Activated CD4-positive, alpha-beta memory T cell treated with anti-CD3 and anti-CD28 coated beads for 36 hours (primary cell): Measurements from ENCODE around the gene PRTN3. TPM values are rescaled to one million over a fixed set of nuclear protein-coding genes. Genes with fewer than 3 reads are reported as not detected.

ENCODE experiments used
- CTCF ChIA-PET: fragments of 350-600 bp; sonication (Branson Sonifier 250); formaldehyde crosslinking; loops from one replicate; lab custom pipeline; 2021; ENCODE audit warnings: antibody characterized with exemption, inconsistent platforms; lab: Charles Lee
- POLR2A ChIA-PET: fragments of 350-600 bp; sonication (Branson Sonifier 250); formaldehyde crosslinking; loops from one replicate; lab custom pipeline; 2021; ENCODE audit warnings: antibody characterized with exemption; lab: Charles Lee
- DNase-seq: peaks from one replicate; pipeline ENCODE4 v3.0.0-alpha.2; 2020
- H3K27ac Mint-ChIP-seq: one replicate; pipeline ENCODE4 v1.8.0; 2021; ENCODE audit warnings: mixed read lengths
- H3K27me3 Mint-ChIP-seq: one replicate; pipeline ENCODE4 v1.8.0; 2021; ENCODE audit warnings: mixed read lengths
- H3K36me3 Mint-ChIP-seq: one replicate; pipeline ENCODE4 v1.8.0; 2021; ENCODE audit warnings: mixed read lengths
- H3K4me1 Mint-ChIP-seq: one replicate; pipeline ENCODE4 v1.8.0; 2021; ENCODE audit warnings: low read depth, mixed read lengths
- H3K4me3 Mint-ChIP-seq: one replicate; pipeline ENCODE4 v1.8.0; 2021; ENCODE audit warnings: mild to moderate bottlenecking, mixed read lengths
- H3K9me3 Mint-ChIP-seq: one replicate; pipeline ENCODE4 v1.8.0; 2021; ENCODE audit warnings: mixed read lengths
- intact Hi-C: fragments of 100-400 bp; cut with micrococcal nuclease; formaldehyde crosslinking; loops from one replicate; pipeline ENCODE4 v1.15.1; 2023
- total RNA-seq, 2 experiments: library from RNA; stranded (reverse); gene quantifications; one replicate each; pipeline ENCODE4 v1.2.3, GENCODE V29; 2021

Gene PRTN3
- total RNA-seq, 2 experiments from 2014 or later: not detected

- ChIA-PET CTCF (interaction anchor here (1.0 to 2.3 kb wide), 6 partner anchors 8 to 147 kb away, joined by 3 to 11 read pairs (median 4); partner anchors contain the start of genes MED16, RNU6-9 and WDR18), POLR2A (no interaction called here)
- intact Hi-C loops: no loop called here
- H3K36me3 Mint-ChIP-seq: no peaks in the 10 kb centered on the region
- no peak for DNase-seq
- H3K9me3 Mint-ChIP-seq: no peaks in the 10 kb centered on the region
- H3K4me3 Mint-ChIP-seq: no peak overlapping the region
- H3K27ac Mint-ChIP-seq: no peak overlapping the region
- no peaks in the 10 kb centered on the region for H3K4me1 Mint-ChIP-seq
- H3K27me3 Mint-ChIP-seq: peaks cover 15% of the 10 kb centered on the region
Observed at GRCh38 chr19:855566-856120, 14.8 kb downstream of the PRTN3 start.

GRCh38 chr19:858284-858683 is 17.5 kb downstream of the PRTN3 start:
- no peaks in the 10 kb centered on the region for H3K9me3 Mint-ChIP-seq
- intact Hi-C loops: no loop called here
- no peaks in the 10 kb centered on the region for H3K36me3 Mint-ChIP-seq
- CTCF ChIA-PET: interaction anchor here (0.6 to 2.0 kb wide), 3 partner anchors 89 to 159 kb away, joined by 3 to 10 read pairs (median 5); partner anchors contain the start of gene WDR18
- POLR2A ChIA-PET: no interaction called here
- H3K27ac Mint-ChIP-seq: no peak overlapping the region
- peaks cover 8% of the 10 kb centered on the region for H3K4me1 Mint-ChIP-seq
- no peak for DNase-seq
- H3K27me3 Mint-ChIP-seq: peaks cover 8% of the 10 kb centered on the region
- no peak overlapping the region for H3K4me3 Mint-ChIP-seq

- intact Hi-C loops: no loop called here
- no peak within 1 kb of the TSS for H3K4me3 Mint-ChIP-seq
- ChIA-PET CTCF (interaction anchor here (0.6 to 2.0 kb wide), 6 partner anchors 62 to 160 kb away, joined by 3 to 10 read pairs (median 4); partner anchors contain the start of gene WDR18), POLR2A (no interaction called here)
- no peak within 1 kb of the TSS for H3K27ac Mint-ChIP-seq
- no peaks in the 10 kb centered on the region for H3K9me3 Mint-ChIP-seq
- peaks cover 8% of the 10 kb centered on the region for H3K27me3 Mint-ChIP-seq
- peaks cover 14% of the 10 kb centered on the region for H3K4me1 Mint-ChIP-seq
- no peak for DNase-seq
- H3K36me3 Mint-ChIP-seq: no peaks in the 10 kb centered on the region
Observed at GRCh38 chr19:858868-859843, 18.4 kb downstream of the PRTN3 start, which contains the start of gene CFD. Gene CFD (plus strand): TSS chr19:859664. CDS start chr19:859690, 26 bp downstream.

- Mint-ChIP-seq H3K36me3 (no peaks in the 10 kb centered on the region), H3K27me3 (peaks cover 8% of the 10 kb centered on the region), H3K4me1 (peaks cover 14% of the 10 kb centered on the region), H3K27ac (no peak overlapping the region), H3K9me3 (no peaks in the 10 kb centered on the region), H3K4me3 (no peak overlapping the region)
- ChIA-PET POLR2A (no interaction called here), CTCF (interaction anchor here (1.4 kb wide), 1 partner anchor 122 kb away, joined by 4 read pairs; the partner anchor contains the start of gene WDR18)
- intact Hi-C loops: loop anchor here (5.0 kb wide), 1 partner anchor 121 kb away; the partner anchor contains the start of gene WDR18
- no peak for DNase-seq
Observed at GRCh38 chr19:861141-861755, 20.4 kb downstream of the PRTN3 start.

- Mint-ChIP-seq H3K4me3 (no peak overlapping the region), H3K4me1 (peaks cover 14% of the 10 kb centered on the region), H3K36me3 (no peaks in the 10 kb centered on the region), H3K27me3 (peaks cover 8% of the 10 kb centered on the region), H3K9me3 (no peaks in the 10 kb centered on the region), H3K27ac (no peak overlapping the region)
- ChIA-PET CTCF (interaction anchor here (3.4 kb wide), 1 partner anchor 58 kb away, joined by 33 read pairs; no protein-coding TSS in a partner anchor), POLR2A (no interaction called here)
- intact Hi-C loops: loop anchor here (1.0 to 5.0 kb wide), 4 partner anchors 58 to 120 kb away; partner anchors contain the start of genes PTBP1 and WDR18
- peak; percentile 84 for DNase-seq
Observed at GRCh38 chr19:861756-862580, 21.2 kb downstream of the PRTN3 start.

- intact Hi-C loops: loop anchor here (1.0 to 5.0 kb wide), 4 partner anchors 58 to 120 kb away; partner anchors contain the start of genes PTBP1 and WDR18
- H3K36me3 Mint-ChIP-seq: peaks cover 4% of the 10 kb centered on the region
- peak; percentile 88 for DNase-seq
- CTCF ChIA-PET: interaction anchor here (0.8 to 3.4 kb wide), 12 partner anchors 8 to 135 kb away, joined by 3 to 33 read pairs (median 7); partner anchors contain the start of genes MED16, R3HDM4, RNU6-9 and WDR18
- H3K4me3 Mint-ChIP-seq: peak overlapping the region; percentile 33
- peaks cover 8% of the 10 kb centered on the region for H3K27me3 Mint-ChIP-seq
- H3K27ac Mint-ChIP-seq: peak overlapping the region; percentile 49
- H3K4me1 Mint-ChIP-seq: peaks cover 14% of the 10 kb centered on the region
- no peaks in the 10 kb centered on the region for H3K9me3 Mint-ChIP-seq
- POLR2A ChIA-PET: no interaction called here
Observed at GRCh38 chr19:862581-863314, 21.9 kb downstream of the PRTN3 start.

GRCh38 chr19:863315-863620 is 22.5 kb downstream of the PRTN3 start:
- Mint-ChIP-seq H3K4me3 (peak overlapping the region; percentile 31), H3K36me3 (peaks cover 4% of the 10 kb centered on the region), H3K27me3 (peaks cover 8% of the 10 kb centered on the region), H3K9me3 (no peaks in the 10 kb centered on the region), H3K4me1 (peaks cover 14% of the 10 kb centered on the region), H3K27ac (no peak overlapping the region)
- DNase-seq: no peak
- intact Hi-C loops: loop anchor here (2.0 to 5.0 kb wide), 3 partner anchors 66 to 119 kb away; partner anchors contain the start of genes PTBP1 and WDR18
- CTCF ChIA-PET: interaction anchor here (0.6 to 3.4 kb wide), 19 partner anchors 9 to 331 kb away, joined by 3 to 33 read pairs (median 5); partner anchors contain the start of genes MED16, R3HDM4, RNU6-9 and WDR18
- POLR2A ChIA-PET: no interaction called here

GRCh38 chr19:866769-867300 is 26.0 kb downstream of the PRTN3 start:
- H3K9me3 Mint-ChIP-seq: no peaks in the 10 kb centered on the region
- H3K27ac Mint-ChIP-seq: no peak overlapping the region
- DNase-seq: no peak
- no peak overlapping the region for H3K4me3 Mint-ChIP-seq
- H3K4me1 Mint-ChIP-seq: peaks cover 14% of the 10 kb centered on the region
- intact Hi-C loops: no loop called here
- ChIA-PET POLR2A (no interaction called here), CTCF (interaction anchor here (1.1 kb wide), 1 partner anchor 403 kb away, joined by 4 read pairs; the partner anchor contains the start of gene CIRBP)
- H3K36me3 Mint-ChIP-seq: peaks cover 7% of the 10 kb centered on the region
- no peaks in the 10 kb centered on the region for H3K27me3 Mint-ChIP-seq

- DNase-seq: no peak
- ChIA-PET POLR2A (no interaction called here), CTCF (interaction anchor here (1.1 kb wide), 1 partner anchor 402 kb away, joined by 4 read pairs; the partner anchor contains the start of gene CIRBP)
Observed at GRCh38 chr19:867301-867793, 26.5 kb downstream of the PRTN3 start.

GRCh38 chr19:867855-868457 is 27.2 kb downstream of the PRTN3 start:
- peaks cover 17% of the 10 kb centered on the region for H3K4me1 Mint-ChIP-seq
- CTCF ChIA-PET: interaction anchor here (0.6 to 1.1 kb wide), 2 partner anchors 95 to 401 kb away, joined by 3 to 4 read pairs; partner anchors contain the start of gene CIRBP
- H3K4me3 Mint-ChIP-seq: no peak overlapping the region
- H3K36me3 Mint-ChIP-seq: peaks cover 7% of the 10 kb centered on the region
- no peak for DNase-seq
- POLR2A ChIA-PET: no interaction called here
- H3K27ac Mint-ChIP-seq: no peak overlapping the region
- intact Hi-C loops: no loop called here
- H3K27me3 Mint-ChIP-seq: no peaks in the 10 kb centered on the region
- no peaks in the 10 kb centered on the region for H3K9me3 Mint-ChIP-seq

More at GRCh38 chr19:867301-867793, 26.5 kb downstream of the PRTN3 start:
- Mint-ChIP-seq H3K4me3 (no peak overlapping the region), H3K4me1 (peaks cover 18% of the 10 kb centered on the region), H3K27ac (no peak overlapping the region), H3K9me3 (no peaks in the 10 kb centered on the region), H3K27me3 (no peaks in the 10 kb centered on the region), H3K36me3 (peaks cover 7% of the 10 kb centered on the region)
- intact Hi-C loops: no loop called here
